Activated CD4-positive, alpha-beta T cell treated with anti-CD3 and anti-CD28 coated beads, Interleukin-10, Interleukin-2, amounts not matched to agents 100 ng/mL and 50 ng/mL, durations not matched to agents 16 hours and 8 hours (primary cell): ENCODE data around the gene ASAP2.
A peak's percentile ranks its signal among the peaks of the same experiment; 100 is the strongest.
"Not testable (repeated sequence)": the region's sequence is repeated elsewhere in the genome, so short reads cannot be mapped to it uniquely, and the experiment has no call there.

ENCODE experiments used
- DNase-seq: peaks from one replicate; pipeline ENCODE4 v3.0.0-alpha.2; 2020

ASAP2 gene

GRCh38 chr2:9388950-9389911 lies 182.6 kb downstream of the ASAP2 start:
- DNase-seq: peak; percentile 8

- no peak for DNase-seq
Measured at GRCh38 chr2:9390151-9390850, 183.7 kb downstream of the ASAP2 start.

- no peak for DNase-seq
Measured at GRCh38 chr2:9390991-9391390, 184.4 kb downstream of the ASAP2 start.

GRCh38 chr2:9391961-9392720 lies 185.5 kb downstream of the ASAP2 start:
- DNase-seq: no peak

GRCh38 chr2:9392898-9393765 lies 186.5 kb downstream of the ASAP2 start:
- no peak for DNase-seq

- no peak for DNase-seq
Measured at GRCh38 chr2:9394816-9395215, 188.2 kb downstream of the ASAP2 start.

GRCh38 chr2:9397201-9397600 lies 190.6 kb downstream of the ASAP2 start:
- DNase-seq: no peak

- DNase-seq: not testable (repeated sequence)
Measured at GRCh38 chr2:9398251-9398650, 191.6 kb downstream of the ASAP2 start.

- DNase-seq: no peak
Measured at GRCh38 chr2:9398881-9399780, 192.5 kb downstream of the ASAP2 start.

- DNase-seq: no peak
Measured at GRCh38 chr2:9400268-9401058, 193.9 kb downstream of the ASAP2 start.

GRCh38 chr2:9401059-9401547 lies 194.5 kb downstream of the ASAP2 start:
- DNase-seq: no peak

- no peak for DNase-seq
Measured at GRCh38 chr2:9401646-9402371, 195.2 kb downstream of the ASAP2 start.

- no peak for DNase-seq
Measured at GRCh38 chr2:9403924-9404323, 197.3 kb downstream of the ASAP2 start.

- no peak for DNase-seq
Measured at GRCh38 chr2:9404451-9404850, 197.8 kb downstream of the ASAP2 start.

- DNase-seq: no peak
Measured at GRCh38 chr2:9405636-9406035, 199.0 kb downstream of the ASAP2 start.

- no peak for DNase-seq
Measured at GRCh38 chr2:9406529-9407362, 200.1 kb downstream of the ASAP2 start.

- no peak for DNase-seq
Measured at GRCh38 chr2:9407363-9407811, 200.8 kb downstream of the ASAP2 start.

- DNase-seq: no peak
Measured at GRCh38 chr2:9408641-9409151, 202.1 kb downstream of the ASAP2 start.
